MG63 (cell line): ENCODE measurements around the gene DCP1A. TPM values are rescaled to one million over a fixed set of nuclear protein-coding genes. Genes with fewer than 3 reads are reported as not detected.

ENCODE experiments used
- DNase-seq: peaks from one replicate; pipeline ENCODE4 v3.0.0-alpha.2; 2020
- H3K27me3 ChIP-seq: fragments of 250-450 bp; sonication (Bioruptor Pico); 2 replicates; pipeline ENCODE4 v1.5.1; 2020; ENCODE audit warnings: mild to moderate bottlenecking, moderate library complexity
- H3K36me3 ChIP-seq: fragments of 250-450 bp; sonication (Bioruptor Pico); 2 replicates; pipeline ENCODE4 v1.5.1; 2020; ENCODE audit warnings: mild to moderate bottlenecking, moderate library complexity
- H3K4me3 ChIP-seq: fragments of 250-450 bp; sonication (Bioruptor Pico); 2 replicates; pipeline ENCODE4 v1.5.1; 2020; ENCODE audit warnings: mild to moderate bottlenecking, moderate library complexity
- H3K9me3 ChIP-seq: fragments of 250-450 bp; sonication (Bioruptor Pico); 2 replicates; pipeline ENCODE4 v1.5.1; 2020; ENCODE audit warnings: mild to moderate bottlenecking, moderate library complexity
- total RNA-seq: library from RNA; depleted of rRNA; stranded (reverse); fragments of >200 nt; shearing (Covaris generic); gene quantifications from 2 replicates; pipeline ENCODE4 v1.2.3, GENCODE V29; 2014; ENCODE audit warnings: low replicate concordance; rRNA removed

Gene DCP1A
- total RNA-seq, 1 experiment from 2014 or later: 5.9 TPM

GRCh38 chr3:53243165-53243564 is 104.2 kb downstream of the DCP1A start:
- Histone ChIP-seq H3K27me3 (no peaks in the 10 kb centered on the region), H3K36me3 (peaks cover 46% of the 10 kb centered on the region), H3K9me3 (no peaks in the 10 kb centered on the region), H3K4me3 (no peak overlapping the region)
- DNase-seq: no peak

DNA sequence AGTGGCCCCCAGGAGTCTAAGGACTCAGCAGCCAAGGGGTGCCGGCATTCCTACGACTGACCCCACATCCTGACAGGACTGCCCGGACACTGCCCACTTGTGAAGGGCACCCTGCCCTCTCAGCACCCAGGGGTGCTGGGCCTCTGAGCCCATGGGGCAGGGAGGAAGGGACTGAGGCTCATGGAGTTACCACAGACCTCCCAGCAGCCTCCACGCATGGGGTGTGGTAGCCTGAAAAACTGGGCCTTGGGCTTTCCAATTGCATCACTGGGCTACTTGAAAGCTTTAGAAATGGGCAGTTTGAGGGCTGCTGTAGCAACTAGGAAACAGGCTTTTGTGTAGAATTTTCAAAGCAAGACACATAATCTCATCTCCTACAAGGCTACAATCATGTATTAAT is 104.7 kb downstream of the DCP1A start:
- no peak for DNase-seq
- peaks cover 48% of the 10 kb centered on the region for H3K36me3 ChIP-seq
- H3K4me3 ChIP-seq: no peak overlapping the region
- H3K27me3 ChIP-seq: no peaks in the 10 kb centered on the region
- H3K9me3 ChIP-seq: no peaks in the 10 kb centered on the region

DNA sequence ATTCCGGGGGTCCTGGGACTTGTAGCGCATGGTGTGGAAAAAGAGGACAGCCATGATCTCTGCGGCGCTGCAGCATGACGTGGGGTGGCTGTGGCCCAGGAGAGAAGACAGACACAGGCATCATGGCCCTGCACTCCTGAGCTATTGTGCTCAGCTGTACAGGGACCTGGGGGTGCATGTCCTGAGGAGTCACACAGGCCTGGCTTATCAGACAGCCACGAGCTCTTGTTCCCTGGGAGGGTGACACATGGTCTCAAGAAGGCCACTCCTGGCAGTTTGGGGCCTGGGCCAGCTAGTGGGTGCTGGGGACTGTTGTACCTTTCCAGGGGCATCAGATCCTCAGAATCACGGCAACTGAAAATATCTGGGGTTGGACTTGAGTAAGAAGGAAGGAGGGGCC is 105.2 kb downstream of the DCP1A start:
- DNase-seq: no peak
- Histone ChIP-seq H3K36me3 (peaks cover 52% of the 10 kb centered on the region), H3K27me3 (no peaks in the 10 kb centered on the region), H3K4me3 (no peak overlapping the region), H3K9me3 (no peaks in the 10 kb centered on the region)

- no peaks in the 10 kb centered on the region for H3K9me3 ChIP-seq
- H3K36me3 ChIP-seq: peaks cover 55% of the 10 kb centered on the region
- H3K27me3 ChIP-seq: no peaks in the 10 kb centered on the region
- peak; percentile 31 for DNase-seq
- no peak overlapping the region for H3K4me3 ChIP-seq
Observed at GRCh38 chr3:53240989-53241972, 106.1 kb downstream of the DCP1A start.

GRCh38 chr3:53239800-53240199 is 107.5 kb downstream of the DCP1A start:
- H3K4me3 ChIP-seq: no peak overlapping the region
- no peaks in the 10 kb centered on the region for H3K27me3 ChIP-seq
- H3K9me3 ChIP-seq: no peaks in the 10 kb centered on the region
- peaks cover 59% of the 10 kb centered on the region for H3K36me3 ChIP-seq
- no peak for DNase-seq

DNA sequence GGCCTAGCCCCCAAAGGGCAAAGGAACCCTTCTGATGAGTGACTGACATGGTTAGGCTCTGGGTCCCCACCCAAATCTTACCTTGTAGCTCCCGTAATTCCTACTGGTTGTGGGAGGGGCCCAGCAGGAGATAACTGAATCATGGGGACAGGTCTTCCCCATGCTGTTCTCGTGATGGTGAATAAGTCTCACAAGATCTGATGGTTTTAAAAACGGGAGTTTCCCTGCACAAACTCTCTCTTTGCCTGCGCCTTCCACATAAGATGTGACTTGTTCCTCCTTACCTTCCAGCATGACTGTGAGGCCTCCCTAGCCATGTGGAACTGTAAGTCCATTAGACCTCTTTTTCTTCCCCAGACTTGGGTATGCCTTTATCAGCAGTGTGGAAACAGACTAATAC is 108.5 kb downstream of the DCP1A start:
- no peak for DNase-seq
- Histone ChIP-seq H3K27me3 (no peaks in the 10 kb centered on the region), H3K4me3 (no peak overlapping the region), H3K9me3 (no peaks in the 10 kb centered on the region), H3K36me3 (peaks cover 69% of the 10 kb centered on the region)

GRCh38 chr3:53238051-53238850 is 109.1 kb downstream of the DCP1A start:
- Histone ChIP-seq H3K4me3 (no peak overlapping the region), H3K9me3 (no peaks in the 10 kb centered on the region), H3K27me3 (no peaks in the 10 kb centered on the region), H3K36me3 (peaks cover 72% of the 10 kb centered on the region)
- DNase-seq: peak; percentile 82

GRCh38 chr3:53236112-53236841 is 111.1 kb downstream of the DCP1A start:
- Histone ChIP-seq H3K4me3 (no peak overlapping the region), H3K36me3 (peaks cover 78% of the 10 kb centered on the region), H3K9me3 (no peaks in the 10 kb centered on the region), H3K27me3 (no peaks in the 10 kb centered on the region)
- DNase-seq: peak; percentile 90

DNA sequence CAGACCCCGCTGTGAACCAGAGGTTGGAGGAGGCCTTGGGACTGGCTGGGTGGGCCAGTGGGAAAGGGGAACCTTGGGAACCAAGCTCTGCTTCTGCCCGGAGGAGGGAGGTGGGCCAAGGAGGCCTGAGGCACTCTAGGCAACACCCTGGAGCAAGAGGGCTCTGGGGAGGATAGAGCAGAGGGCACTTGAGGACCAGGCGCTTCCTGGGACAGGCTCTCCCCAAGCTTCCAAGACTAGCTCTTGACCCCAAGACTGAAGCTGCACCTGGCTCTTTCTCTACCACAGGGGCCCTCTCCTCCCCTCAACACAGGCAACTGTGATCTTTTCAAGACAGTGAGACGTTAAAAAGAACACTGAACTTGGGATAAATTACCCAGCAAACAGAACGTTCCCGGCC is 111.8 kb downstream of the DCP1A start:
- no peaks in the 10 kb centered on the region for H3K27me3 ChIP-seq
- no peaks in the 10 kb centered on the region for H3K9me3 ChIP-seq
- DNase-seq: no peak
- H3K4me3 ChIP-seq: no peak overlapping the region
- H3K36me3 ChIP-seq: peaks cover 76% of the 10 kb centered on the region

- no peak for DNase-seq
- Histone ChIP-seq H3K4me3 (no peak overlapping the region), H3K27me3 (no peaks in the 10 kb centered on the region), H3K9me3 (no peaks in the 10 kb centered on the region), H3K36me3 (peaks cover 76% of the 10 kb centered on the region)
Observed at GRCh38 chr3:53234841-53235232, 112.5 kb downstream of the DCP1A start.

DNA sequence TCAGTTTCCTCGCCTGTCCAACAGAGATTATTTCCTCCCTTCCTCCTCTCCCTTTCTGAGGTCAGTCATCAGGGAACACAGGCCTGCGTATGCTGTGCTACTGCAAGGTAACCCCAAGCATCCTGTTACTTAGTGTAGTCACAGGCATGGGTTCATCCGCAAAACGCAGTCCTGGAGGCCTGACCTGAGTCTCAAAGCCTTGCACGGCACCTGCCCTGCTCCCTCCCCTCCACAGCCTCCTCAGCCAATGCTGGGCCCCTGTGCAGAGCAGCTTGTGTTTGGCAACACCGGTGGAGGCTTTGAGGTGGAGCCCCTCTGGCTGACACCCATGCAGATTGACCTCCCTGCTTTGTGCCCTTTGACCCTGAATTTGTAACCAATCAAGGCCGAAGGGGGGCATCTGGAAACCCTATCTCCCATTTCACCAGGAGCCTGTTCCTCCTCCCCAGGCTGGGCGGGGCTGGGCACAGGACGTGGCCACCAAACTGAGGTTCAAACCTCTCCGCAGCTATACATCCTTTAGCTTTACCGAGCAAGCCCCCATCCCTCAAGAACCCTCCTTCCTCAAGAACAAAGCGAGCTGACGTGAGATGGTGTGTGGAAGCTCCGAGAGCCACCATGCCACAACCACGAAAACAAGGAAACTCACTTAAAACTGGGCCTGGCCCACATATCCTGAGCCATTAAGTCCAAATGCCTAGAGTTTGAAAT is 113.1 kb downstream of the DCP1A start:
- H3K27me3 ChIP-seq: no peaks in the 10 kb centered on the region
- peaks cover 74% of the 10 kb centered on the region for H3K36me3 ChIP-seq
- H3K4me3 ChIP-seq: no peak overlapping the region
- no peak for DNase-seq
- no peaks in the 10 kb centered on the region for H3K9me3 ChIP-seq

Other genes with a start within 250 kb of the DCP1A start
- 3.9 and 17.4 TPM in 2 replicates for gene RFT1, start 217.1 kb downstream of the DCP1A start, total RNA-seq
- 3.2 and 6.8 TPM in 2 replicates for gene PRKCD, start 186.3 kb downstream of the DCP1A start, total RNA-seq
- 315 and 707 TPM in 2 replicates for gene TKT, start 91.5 kb downstream of the DCP1A start, total RNA-seq
- gene CACNA1D, start 147.1 kb upstream of the DCP1A start, total RNA-seq: not detected in 2 replicates